ENCODE data around the gene PCDHA2.
"Not testable (repeated sequence)": the region's sequence is repeated elsewhere in the genome, so short reads cannot be mapped to it uniquely, and the experiment has no call there.

PCDHA2 gene

GRCh38 chr5:140794595-140795258, at the start of gene PCDHA2:
TSS of gene PCDHA2 (plus strand) at chr5:140794852.
- DNase-seq (ENCODE audit: low spot score), result no peak

GRCh38 chr5:140753561-140753960, 41.1 kb upstream of the PCDHA2 start:
- no peak for DNase-seq (ENCODE audit: low spot score)

GRCh38 chr5:140764177-140764973, 30.3 kb upstream of the PCDHA2 start:
- no peak for DNase-seq (ENCODE audit: low spot score)

- DNase-seq (ENCODE audit: low spot score), result no peak
Observed at GRCh38 chr5:140767444-140767843, 27.2 kb upstream of the PCDHA2 start.

- no peak for DNase-seq (ENCODE audit: low spot score)
Observed at GRCh38 chr5:140780512-140780911, 14.1 kb upstream of the PCDHA2 start.

GRCh38 chr5:140785905-140786686, 8.6 kb upstream of the PCDHA2 start, which contains the start of gene PCDHA1:
TSS of gene PCDHA1 (plus strand) at chr5:140786140.
- DNase-seq (ENCODE audit: low spot score), result no peak

- DNase-seq (ENCODE audit: low spot score), result not testable (repeated sequence)
Observed at GRCh38 chr5:140787422-140787821, 7.2 kb upstream of the PCDHA2 start.

- not testable (repeated sequence) for DNase-seq (ENCODE audit: low spot score)
Observed at GRCh38 chr5:140787849-140788504, 6.7 kb upstream of the PCDHA2 start.

GRCh38 chr5:140791089-140791488, 3.6 kb upstream of the PCDHA2 start:
- no peak for DNase-seq (ENCODE audit: low spot score)

- DNase-seq (ENCODE audit: low spot score), result no peak
Observed at GRCh38 chr5:140795259-140795641, 598 bp downstream of the PCDHA2 start.

GRCh38 chr5:140796072-140796717, 1.5 kb downstream of the PCDHA2 start:
- DNase-seq (ENCODE audit: low spot score), result not testable (repeated sequence)

- no peak for DNase-seq (ENCODE audit: low spot score)
Observed at GRCh38 chr5:140796718-140797095, 2.1 kb downstream of the PCDHA2 start.

- no peak for DNase-seq (ENCODE audit: low spot score)
Observed at GRCh38 chr5:140800816-140801493, 6.3 kb downstream of the PCDHA2 start, which contains the start of gene PCDHA3. TSS of gene PCDHA3 (plus strand) at chr5:140801057.

- no peak for DNase-seq (ENCODE audit: low spot score)
Observed at GRCh38 chr5:140801494-140801841, 6.8 kb downstream of the PCDHA2 start.

- DNase-seq (ENCODE audit: low spot score), result not testable (repeated sequence)
Observed at GRCh38 chr5:140802381-140802780, 7.7 kb downstream of the PCDHA2 start.

GRCh38 chr5:140802781-140803271, 8.2 kb downstream of the PCDHA2 start:
- DNase-seq (ENCODE audit: low spot score), result no peak

GRCh38 chr5:140806834-140807775, 12.5 kb downstream of the PCDHA2 start, which contains the start of gene PCDHA4:
TSS of gene PCDHA4 (plus strand) at chr5:140807068.
- DNase-seq (ENCODE audit: low spot score), result no peak

GRCh38 chr5:140808241-140808888, 13.7 kb downstream of the PCDHA2 start:
- DNase-seq (ENCODE audit: low spot score), result not testable (repeated sequence)

- no peak for DNase-seq (ENCODE audit: low spot score)
Observed at GRCh38 chr5:140808889-140809291, 14.2 kb downstream of the PCDHA2 start.
